GM19240 (cell line): ENCODE measurements around the gene TLCD3B.
"Not testable (repeated sequence)": the region's sequence is repeated elsewhere in the genome, so short reads cannot be mapped to it uniquely, and the experiment has no call there.

ENCODE experiments used
- DNase-seq: peaks from one replicate; pipeline ENCODE4 v3.0.0; 2011; ENCODE audit warnings: low spot score; ENCODE audit not compliant: insufficient read length

Gene TLCD3B

DNA sequence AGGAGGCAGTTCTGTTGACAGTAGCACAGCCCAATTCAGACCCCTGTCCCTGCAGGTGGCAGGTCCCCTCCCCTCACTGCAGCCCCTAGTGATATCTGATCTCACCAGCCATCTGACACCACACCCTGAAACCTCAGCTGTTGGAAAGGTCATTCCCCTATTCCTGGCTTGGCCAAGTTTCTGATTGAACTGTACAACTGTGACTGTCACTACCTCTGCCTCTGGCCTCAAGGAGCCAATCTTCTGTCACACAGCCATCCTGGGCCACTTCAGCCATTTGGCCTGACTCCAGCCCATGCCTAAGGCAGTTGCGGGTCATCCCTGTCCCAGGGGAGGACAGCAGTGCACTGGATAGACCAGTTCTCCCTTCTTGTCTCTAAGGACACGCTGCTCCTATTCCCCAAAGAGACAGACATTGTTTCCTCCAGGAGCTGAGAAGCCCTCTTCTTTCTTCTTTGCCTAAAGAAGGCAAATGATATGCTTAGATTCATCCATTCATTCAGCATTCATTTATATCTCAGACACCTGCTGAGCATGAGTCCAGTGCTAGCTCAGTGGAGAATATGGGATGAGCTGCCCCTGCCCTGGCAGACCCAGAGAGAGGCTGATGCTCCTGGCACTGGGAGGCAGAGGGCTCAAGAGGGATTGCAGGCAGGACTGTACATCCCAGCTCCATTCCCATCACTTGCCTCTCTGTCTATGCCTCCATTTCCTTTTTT lies 29.9 kb upstream of the TLCD3B start:
- DNase-seq, result no peak

GRCh38 chr16:30060346-30060745 lies 29.3 kb upstream of the TLCD3B start:
- DNase-seq, result no peak

DNA sequence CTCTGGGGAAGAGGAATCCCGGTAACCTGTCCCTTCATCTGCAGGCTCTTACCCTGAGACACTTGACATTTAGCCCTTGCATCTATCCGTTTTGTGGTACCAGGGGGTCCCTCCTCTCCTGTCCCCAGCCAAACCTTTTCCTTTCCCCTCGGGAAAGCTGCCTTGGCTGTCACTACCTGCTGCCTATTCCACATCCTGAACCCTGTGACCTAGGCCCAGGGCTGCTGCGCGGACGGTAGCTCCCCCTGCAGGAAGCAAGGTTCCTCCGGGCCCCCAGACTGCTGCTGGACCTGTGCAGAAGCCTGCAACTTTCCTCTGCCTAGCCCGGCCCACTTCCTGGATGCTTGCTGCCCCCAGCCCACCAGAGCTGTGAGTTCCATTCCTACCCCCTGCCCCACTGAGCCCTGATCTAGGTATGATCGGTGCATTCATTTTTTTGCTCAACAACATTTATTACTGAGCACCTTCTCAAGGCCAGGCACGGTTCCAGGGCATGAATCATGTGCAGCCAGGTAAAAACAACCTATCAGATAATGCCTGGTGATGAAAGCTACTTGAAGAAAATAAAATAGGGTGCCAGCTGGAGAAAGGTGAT lies 24.0 kb upstream of the TLCD3B start:
- DNase-seq, result no peak

GRCh38 chr16:30054451-30054850 lies 23.4 kb upstream of the TLCD3B start:
- DNase-seq, result no peak

- DNase-seq, result no peak
Observed at GRCh38 chr16:30053376-30054015, 22.4 kb upstream of the TLCD3B start.

DNA sequence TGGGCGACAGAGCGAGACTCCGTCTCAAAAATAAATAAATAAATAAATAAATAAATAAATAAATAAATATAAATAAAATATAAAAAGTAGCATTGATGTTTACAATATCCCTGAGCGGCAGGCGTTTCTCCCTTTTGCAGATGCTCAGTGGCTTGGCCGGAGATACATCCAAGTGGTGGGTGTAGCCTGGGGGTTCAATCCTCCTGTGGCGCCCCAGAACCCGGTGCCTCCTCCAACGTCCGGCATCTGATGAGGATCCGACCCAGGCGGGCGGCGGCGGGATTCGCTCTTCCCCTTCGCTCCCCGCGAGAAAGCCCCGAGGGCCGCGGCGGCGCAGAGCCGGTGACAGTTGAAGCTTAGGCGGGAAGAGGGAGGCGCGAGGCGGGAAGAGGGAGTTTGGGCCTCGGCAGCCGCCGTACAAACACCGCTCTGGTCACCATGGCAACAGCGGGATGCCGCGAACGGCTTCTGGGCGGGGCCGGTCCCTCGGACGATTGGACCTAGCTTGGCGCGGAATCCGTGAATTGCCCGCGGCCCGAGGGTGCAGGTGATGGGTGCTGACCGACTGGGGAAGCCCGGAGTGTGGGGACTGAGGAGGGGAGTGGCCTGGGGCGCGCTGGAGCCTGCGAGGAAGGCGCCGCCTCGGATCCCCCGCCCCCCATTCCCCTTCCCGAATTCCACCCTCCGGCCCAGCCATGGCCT lies 21.8 kb upstream of the TLCD3B start:
- peak; percentile 90 for DNase-seq

GRCh38 chr16:30051518-30051917 lies 20.4 kb upstream of the TLCD3B start:
- DNase-seq, result no peak

DNA sequence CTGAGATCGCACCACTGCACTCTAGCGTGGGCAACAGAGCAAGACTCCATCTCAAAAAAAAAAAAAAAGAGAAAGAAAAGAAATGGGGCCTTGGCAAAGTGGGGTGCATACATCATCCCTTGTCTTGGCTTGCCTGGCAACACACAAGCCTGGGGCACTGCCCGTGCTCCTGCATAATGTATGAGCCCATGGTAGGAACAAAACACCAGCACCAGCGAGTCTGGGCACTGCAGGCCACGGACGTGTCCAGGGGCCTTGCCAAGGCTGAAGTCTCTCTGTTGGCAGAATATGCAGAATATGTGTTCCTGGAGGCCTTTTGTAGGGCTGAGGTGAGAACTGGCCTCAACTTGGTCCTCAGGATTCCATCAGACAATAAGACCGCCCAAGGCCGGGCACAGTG lies 18.8 kb upstream of the TLCD3B start:
- no peak for DNase-seq

DNA sequence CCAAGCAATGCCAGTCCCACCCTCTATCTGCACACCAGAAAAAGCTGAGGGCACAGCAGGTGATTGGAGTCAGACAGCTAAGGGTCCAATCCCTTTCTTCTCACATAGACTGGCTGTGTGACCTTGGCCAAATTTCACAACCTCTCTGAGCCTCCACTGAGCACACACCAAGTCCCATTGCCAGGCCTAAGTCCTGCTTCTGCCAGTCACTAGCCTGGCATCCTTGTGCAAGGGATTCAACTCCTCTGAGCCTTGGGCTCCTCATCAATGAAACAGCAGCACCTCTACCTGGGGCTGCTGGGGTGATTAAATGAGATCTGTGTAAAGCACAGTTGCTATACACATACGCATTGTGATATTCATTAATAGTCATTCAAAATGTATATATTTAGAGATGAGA lies 15.5 kb upstream of the TLCD3B start:
- no peak for DNase-seq

- DNase-seq, result no peak
Observed at GRCh38 chr16:30046178-30046577, 15.1 kb upstream of the TLCD3B start.

DNA sequence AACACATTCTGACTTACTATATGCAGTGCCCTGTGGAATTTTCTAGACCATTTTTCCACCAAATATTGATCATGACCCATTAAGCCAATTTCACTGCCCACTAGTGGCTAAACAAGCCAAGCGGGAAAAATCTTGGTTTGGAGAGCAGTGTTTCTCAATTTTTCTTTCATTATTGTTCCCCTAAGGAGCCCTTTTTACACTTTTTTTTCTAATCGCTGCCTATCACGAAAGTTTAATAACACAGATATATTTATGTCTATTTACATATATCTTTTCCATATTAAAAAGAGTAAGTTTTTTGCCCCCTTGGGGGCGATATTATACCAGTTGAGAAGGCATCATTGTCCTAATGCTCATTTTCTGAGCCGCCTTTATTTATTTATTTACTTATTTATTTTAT lies 10.8 kb upstream of the TLCD3B start:
- DNase-seq, result no peak

- not testable (repeated sequence) for DNase-seq
Observed at GRCh38 chr16:30040690-30041089, 9.6 kb upstream of the TLCD3B start.

- no peak for DNase-seq
Observed at GRCh38 chr16:30040221-30040620, 9.2 kb upstream of the TLCD3B start.

DNA sequence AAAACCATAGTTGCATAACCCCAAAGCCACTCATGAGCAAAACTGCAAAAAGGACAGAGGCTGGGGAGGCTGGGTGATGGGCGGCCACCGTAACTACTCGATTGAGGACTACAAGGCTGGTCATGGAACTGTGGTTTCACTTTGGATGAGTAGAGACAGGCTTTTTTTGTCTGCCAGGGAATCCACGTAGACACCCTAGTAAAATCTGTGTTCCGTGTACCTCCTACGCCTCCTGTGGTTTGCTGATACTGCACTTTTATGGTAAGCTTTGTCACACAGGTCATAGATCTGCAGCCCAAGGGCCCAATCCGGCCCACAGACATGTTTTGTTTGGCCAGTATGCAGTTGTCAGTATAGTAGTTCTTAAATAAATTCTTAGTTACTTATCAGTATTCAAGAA lies 2.2 kb upstream of the TLCD3B start:
- no peak for DNase-seq

DNA sequence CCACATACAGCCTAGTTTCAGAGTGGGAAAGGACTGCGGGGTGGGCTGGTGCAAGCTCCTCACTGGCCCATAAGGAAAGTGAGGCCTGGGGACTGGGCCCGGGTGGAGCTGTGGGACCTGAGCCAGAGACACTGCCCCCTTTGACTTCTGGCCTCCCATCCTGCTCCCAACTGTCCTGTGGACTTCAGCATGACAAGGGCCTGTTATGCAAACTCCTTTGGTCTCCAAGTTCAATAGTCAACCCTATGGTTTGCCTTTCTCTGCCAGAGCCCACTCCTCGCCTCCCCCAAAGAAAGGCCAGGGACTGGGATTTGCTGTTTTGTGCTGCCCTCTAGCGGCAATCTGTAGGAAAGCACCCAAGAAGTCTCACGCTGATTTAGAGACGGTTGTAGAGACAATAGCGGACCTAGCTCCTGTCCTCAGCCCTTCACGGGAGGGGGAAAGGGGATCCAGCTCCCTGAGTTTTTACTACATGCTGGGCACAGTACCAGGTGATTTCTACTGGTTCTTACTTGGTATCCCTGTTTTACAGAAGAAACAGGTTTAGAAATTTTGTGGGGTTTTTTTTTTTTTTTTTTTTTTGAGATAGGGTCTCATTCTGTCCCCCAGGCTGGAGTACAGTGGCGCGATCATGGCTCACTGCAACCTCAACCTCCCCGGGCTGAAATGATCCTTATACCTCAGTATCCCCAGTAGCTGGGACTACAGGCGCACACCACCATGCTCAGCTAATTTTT lies 1.2 kb upstream of the TLCD3B start:
- DNase-seq, result peak; percentile 57

DNA sequence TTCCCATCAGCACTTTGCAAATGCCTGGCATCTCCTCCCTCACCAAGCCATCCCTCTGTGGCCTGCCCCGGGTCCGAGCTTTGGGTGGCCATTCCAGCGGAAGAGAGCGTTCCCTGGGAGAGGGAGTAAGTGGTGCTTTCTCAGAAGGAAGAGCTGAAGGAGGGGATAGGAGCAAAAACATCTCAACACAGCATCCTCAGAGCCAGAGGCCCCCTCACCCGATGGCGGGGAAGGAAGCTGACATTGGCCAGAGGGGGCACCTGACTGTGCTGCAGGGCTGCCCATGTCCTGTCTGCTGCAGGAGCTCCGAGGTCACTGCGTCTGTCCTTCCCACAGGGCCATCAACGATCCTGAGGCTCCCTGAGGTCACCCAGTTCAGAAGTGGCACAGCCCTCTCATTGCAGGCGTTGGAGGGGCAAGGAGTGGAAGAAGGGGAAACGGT lies 427 bp upstream of the TLCD3B start:
- DNase-seq, result no peak

GRCh38 chr16:30030011-30030685 lies 923 bp downstream of the TLCD3B start:
- DNase-seq, result no peak

GRCh38 chr16:30028438-30029076 lies 2.5 kb downstream of the TLCD3B start:
- DNase-seq, result no peak

DNA sequence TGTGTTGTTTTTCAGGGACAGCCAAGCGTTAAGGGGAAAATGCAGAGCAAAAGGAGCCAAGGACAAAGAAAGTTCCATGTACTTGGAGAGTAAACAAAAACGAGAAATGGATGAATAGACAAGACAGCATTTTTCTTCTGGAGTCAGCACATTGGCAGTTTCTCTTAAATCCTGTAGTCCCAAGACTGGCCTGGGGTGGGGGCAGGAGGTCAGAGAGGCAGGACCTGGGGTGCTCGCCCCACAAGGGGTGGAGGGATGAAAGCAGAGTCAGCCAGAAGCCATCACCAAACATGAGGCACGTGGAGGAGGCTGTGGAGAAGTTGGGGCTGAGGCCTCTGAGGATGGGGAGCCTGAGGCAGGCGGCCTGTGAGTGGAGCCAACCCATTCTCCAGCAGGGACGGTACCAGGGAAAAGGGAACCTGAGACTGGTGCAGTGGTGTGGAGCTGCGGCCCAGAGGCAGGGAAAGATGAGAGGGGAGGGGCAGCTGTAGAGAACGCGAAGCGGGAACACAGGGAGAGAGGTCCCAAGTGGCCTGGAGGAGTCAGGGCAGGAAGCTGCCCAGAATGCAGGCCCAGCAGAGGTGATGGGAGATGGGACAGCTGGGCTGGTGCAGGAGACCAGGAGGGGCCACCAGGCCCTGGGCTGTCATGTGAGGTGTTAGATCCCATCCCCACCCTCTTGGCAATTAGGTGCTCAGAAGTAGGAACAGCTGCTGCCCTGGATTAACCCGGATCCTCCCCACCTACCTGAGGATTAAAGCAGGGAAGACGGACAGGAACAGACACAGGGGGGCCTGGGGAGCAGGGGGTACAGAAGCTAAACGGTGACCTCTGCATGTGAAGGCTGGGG lies 3.3 kb downstream of the TLCD3B start:
- no peak for DNase-seq
